Esophagus squamous epithelium (tissue), 4 donors: ENCODE measurements around the gene GATAD2A.

ENCODE experiments used
- CTCF ChIP-seq, 6 experiments: fragments of 450-650 bp in 4 of 6; fragments of 200-600 bp in 2 of 6; sonication (generic) in 2 of 6; IDR thresholded peaks; one replicate each; pipeline ENCODE4 v1.5.1; 2016 to 2019; ENCODE audit warnings: antibody characterized with exemption in 6 of 6, mild to moderate bottlenecking in 4 of 6, moderate library complexity in 4 of 6
- POLR2A ChIP-seq, 4 donors: fragments of 450-650 bp; IDR thresholded peaks; one replicate each; pipeline ENCODE4 v1.6.1; 2017; ENCODE audit warnings: antibody characterized with exemption in 4 of 4, mild to moderate bottlenecking in 4 of 4, moderate library complexity in 3 of 4

GRCh38 chr19:19546751-19547162, 141.3 kb downstream of the GATAD2A start:
- no peak for TF ChIP-seq CTCF (IDR thresholded peaks at IDR 0.05)
- no peak for TF ChIP-seq POLR2A (IDR thresholded peaks at IDR 0.05)
